ENCODE results near the gene OR2L5. TPM values are rescaled to one million over a fixed set of nuclear protein-coding genes. Genes with fewer than 3 reads are reported as not detected.

The OR2L5 gene, protein sequence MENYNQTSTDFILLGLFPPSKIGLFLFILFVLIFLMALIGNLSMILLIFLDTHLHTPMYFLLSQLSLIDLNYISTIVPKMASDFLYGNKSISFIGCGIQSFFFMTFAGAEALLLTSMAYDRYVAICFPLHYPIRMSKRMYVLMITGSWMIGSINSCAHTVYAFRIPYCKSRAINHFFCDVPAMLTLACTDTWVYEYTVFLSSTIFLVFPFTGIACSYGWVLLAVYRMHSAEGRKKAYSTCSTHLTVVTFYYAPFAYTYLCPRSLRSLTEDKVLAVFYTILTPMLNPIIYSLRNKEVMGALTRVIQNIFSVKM
- not detected for total RNA-seq

DNA sequence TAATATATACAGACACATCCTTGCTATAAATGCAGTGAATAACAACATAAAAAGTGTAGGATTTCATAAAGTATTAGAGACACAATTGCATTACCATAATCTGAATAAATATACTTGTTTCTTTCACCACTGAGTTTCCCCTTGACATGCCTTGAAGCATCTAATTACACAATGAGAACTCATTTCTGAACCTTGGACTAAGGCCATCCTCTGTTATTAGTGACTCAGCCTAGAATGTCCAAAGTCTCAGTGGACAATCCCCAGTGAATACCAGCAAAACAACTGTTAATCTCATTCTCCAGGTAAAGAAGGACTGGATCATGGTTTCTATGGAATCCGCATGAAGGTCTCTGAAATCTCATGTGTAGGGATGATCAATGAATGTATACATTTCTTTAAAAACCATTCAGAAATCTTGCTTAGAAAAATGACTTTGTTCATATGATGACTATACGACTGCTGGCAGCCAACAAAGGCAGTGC, at the start of gene OR2L5:
Gene OR2L5, plus strand, starts transcription at position 432 of the 482 bp plus-strand sequence. CDS start 8,288 bp downstream, outside the sequence.
- no peak for TF ChIP-seq POLR2A (IDR thresholded peaks at IDR 0.05)
- TF ChIP-seq, protein P1, sequence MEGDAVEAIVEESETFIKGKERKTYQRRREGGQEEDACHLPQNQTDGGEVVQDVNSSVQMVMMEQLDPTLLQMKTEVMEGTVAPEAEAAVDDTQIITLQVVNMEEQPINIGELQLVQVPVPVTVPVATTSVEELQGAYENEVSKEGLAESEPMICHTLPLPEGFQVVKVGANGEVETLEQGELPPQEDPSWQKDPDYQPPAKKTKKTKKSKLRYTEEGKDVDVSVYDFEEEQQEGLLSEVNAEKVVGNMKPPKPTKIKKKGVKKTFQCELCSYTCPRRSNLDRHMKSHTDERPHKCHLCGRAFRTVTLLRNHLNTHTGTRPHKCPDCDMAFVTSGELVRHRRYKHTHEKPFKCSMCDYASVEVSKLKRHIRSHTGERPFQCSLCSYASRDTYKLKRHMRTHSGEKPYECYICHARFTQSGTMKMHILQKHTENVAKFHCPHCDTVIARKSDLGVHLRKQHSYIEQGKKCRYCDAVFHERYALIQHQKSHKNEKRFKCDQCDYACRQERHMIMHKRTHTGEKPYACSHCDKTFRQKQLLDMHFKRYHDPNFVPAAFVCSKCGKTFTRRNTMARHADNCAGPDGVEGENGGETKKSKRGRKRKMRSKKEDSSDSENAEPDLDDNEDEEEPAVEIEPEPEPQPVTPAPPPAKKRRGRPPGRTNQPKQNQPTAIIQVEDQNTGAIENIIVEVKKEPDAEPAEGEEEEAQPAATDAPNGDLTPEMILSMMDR (IDR thresholded peaks at IDR 0.05): no peak
- Histone ChIP-seq H3K9me3 (peaks cover 0 to 22% (median 0%) of the 10 kb centered on the region in 3 donors), H3K27ac (no peak within 1 kb of the TSS), H3K4me3 (no peak within 1 kb of the TSS), H3K4me1 (no peaks in the 10 kb centered on the region), H3K27me3 (no peaks in the 10 kb centered on the region), H3K36me3 (no peaks in the 10 kb centered on the region)
- WGBS, 2 donors: 85 to 97% methylated on average over 2 of the region's 2 CpGs
- intact Hi-C loops (cut with DNase I): no loop called here
- DNase-seq: no peak

DNA sequence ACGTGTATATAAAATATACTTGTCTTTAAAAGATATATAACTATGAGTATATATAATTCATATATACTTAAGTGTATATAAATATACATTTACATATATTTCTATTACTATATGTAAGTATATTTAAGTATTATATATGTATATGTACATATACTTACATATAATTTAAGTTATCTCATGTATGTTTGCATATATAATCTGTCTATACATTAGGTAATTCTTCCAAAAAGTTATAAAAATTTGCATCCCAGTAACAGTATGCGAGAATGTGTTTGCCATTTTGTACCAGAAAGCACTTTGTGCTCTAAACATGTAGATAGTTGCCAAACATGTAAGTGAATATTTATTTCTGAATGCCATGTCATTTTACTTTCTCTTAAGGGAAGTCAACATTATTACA, 48.5 kb upstream of the OR2L5 start, which contains the start of gene OR2AK2:
Gene OR2AK2, plus strand, starts transcription at position 301 of the 400 bp plus-strand sequence. CDS start 144 bp downstream, outside the sequence.
- H3K4me3 ChIP-seq: no peak within 1 kb of the TSS
- H3K27me3 ChIP-seq: no peaks in the 10 kb centered on the region
- no peaks in the 10 kb centered on the region for H3K36me3 ChIP-seq

DNA sequence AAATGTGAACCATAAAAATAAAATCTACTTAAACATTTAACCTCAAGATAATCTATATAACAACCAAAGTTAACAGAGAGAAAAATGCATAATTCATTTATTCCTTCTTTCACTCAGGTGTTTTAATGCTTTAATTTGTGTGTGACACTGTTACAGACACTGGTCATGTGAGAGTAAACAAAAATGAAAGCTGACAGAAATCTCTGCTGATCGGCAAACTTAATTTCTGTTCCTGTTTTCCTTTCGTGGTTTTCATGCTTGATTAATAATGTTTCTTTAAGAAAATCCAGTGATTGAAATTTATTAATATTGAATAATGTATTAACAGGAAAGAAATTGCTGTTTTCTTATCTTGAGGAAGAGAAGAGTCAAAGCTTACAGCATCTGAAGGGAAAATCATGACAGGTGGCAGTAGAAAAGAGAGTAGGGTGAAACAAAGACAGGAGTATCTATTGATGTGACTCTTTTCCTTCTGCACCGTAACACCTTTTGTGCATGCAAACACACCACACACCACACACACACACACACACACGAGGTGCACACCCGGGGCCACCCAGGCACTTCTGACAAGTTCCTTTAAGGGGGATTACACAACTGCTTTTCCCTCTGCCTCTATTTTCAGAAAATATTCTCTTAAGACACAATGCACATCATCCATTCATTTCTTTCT, 46.8 kb upstream of the OR2L5 start:
- 25 to 50% methylated on average over 5 of the region's 5 CpGs for WGBS, 2 donors
- Histone ChIP-seq H3K9me3 (no peaks in the 10 kb centered on the region), H3K27ac (no peak overlapping the region), H3K4me3 (no peak overlapping the region), H3K36me3 (no peaks in the 10 kb centered on the region), H3K4me1 (no peaks in the 10 kb centered on the region), H3K27me3 (no peaks in the 10 kb centered on the region)
- intact Hi-C loops (cut with DNase I): no loop called here
- TF ChIP-seq POLR2A (IDR thresholded peaks at IDR 0.05): no peak
- TF ChIP-seq, protein P1 (IDR thresholded peaks at IDR 0.05): no peak
- no peak for DNase-seq

More for the DNA sequence above, 48.5 kb upstream of the OR2L5 start, which contains the start of gene OR2AK2:
- 86 to 94% methylated on average over 2 of the region's 2 CpGs for WGBS, 2 donors
- no peaks in the 10 kb centered on the region for H3K4me1 ChIP-seq
- no peak for DNase-seq
- TF ChIP-seq, protein P1 (IDR thresholded peaks at IDR 0.05): no peak
- TF ChIP-seq POLR2A (IDR thresholded peaks at IDR 0.05): no peak
- intact Hi-C loops (cut with DNase I): no loop called here
- H3K27ac ChIP-seq: no peak within 1 kb of the TSS
- no peaks in the 10 kb centered on the region for H3K9me3 ChIP-seq

DNA sequence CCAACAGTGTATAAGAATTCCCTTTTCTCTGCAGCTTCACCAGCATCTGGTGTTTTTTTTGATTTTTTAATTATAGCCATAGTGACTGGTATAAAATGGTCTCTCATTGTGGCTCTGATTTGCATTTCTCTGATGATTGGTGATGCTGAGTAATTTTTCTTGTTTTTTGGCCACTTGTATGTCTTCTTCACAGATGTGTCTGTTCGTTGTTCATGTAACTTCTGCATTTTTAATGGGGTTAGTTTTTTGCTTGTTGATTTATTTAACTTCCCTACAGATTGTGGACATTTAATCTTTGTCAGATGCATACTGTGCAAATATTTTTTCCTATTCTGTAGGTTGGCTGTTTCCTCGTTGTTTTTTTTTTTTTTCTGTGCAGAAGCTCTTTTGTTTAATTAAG, 20.5 kb upstream of the OR2L5 start:
- Histone ChIP-seq H3K27ac (no peak overlapping the region), H3K4me1 (no peaks in the 10 kb centered on the region), H3K36me3 (no peaks in the 10 kb centered on the region), H3K9me3 (no peaks in the 10 kb centered on the region), H3K4me3 (no peak overlapping the region), H3K27me3 (no peaks in the 10 kb centered on the region)
- intact Hi-C loops (cut with DNase I): no loop called here
- no peak for TF ChIP-seq POLR2A (IDR thresholded peaks at IDR 0.05)
- TF ChIP-seq, protein P1 (IDR thresholded peaks at IDR 0.05): no peak
- DNase-seq: no peak
- 34 to 56% methylated on average over 2 of the region's 2 CpGs for WGBS, 2 donors

DNA sequence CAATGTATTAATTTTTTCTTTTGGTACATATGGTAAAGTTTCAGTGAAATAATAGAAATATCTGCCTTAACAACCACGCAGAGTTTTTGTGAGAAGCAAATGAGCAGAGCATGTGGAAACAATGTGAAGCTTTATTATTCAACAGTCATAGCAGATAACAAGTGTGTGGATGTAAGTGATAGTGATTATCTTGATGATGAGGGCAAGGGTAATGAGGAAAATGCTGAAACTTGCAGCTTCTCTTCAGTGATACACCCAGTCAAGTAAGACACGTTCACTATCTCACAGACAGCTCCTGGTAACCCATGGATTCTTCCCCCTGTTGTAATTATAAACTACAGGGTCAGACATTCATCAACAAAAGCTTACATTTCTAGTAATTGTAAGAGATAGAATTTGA, 14.6 kb upstream of the OR2L5 start:
- WGBS, 2 donors: 40 to 44% methylated on average over 2 of the region's 2 CpGs
- Histone ChIP-seq H3K27me3 (no peaks in the 10 kb centered on the region), H3K4me1 (no peaks in the 10 kb centered on the region), H3K4me3 (no peak overlapping the region), H3K9me3 (no peaks in the 10 kb centered on the region), H3K36me3 (no peaks in the 10 kb centered on the region), H3K27ac (no peak overlapping the region)
- TF ChIP-seq, protein P1 (IDR thresholded peaks at IDR 0.05): no peak
- no peak for TF ChIP-seq POLR2A (IDR thresholded peaks at IDR 0.05)
- no peak for DNase-seq
- intact Hi-C loops (cut with DNase I): no loop called here

Data from esophagus squamous epithelium (tissue), 5 donors.